SK-N-DZ (cell line): ENCODE data around the gene EFEMP1.
"Not testable (repeated sequence)": the region's sequence is repeated elsewhere in the genome, so short reads cannot be mapped to it uniquely, and the experiment has no call there.

ENCODE experiments used
- DNase-seq: peaks from one replicate; pipeline ENCODE4 v3.0.0-alpha.2; 2015; ENCODE audit warnings: low spot score

The EFEMP1 gene

DNA sequence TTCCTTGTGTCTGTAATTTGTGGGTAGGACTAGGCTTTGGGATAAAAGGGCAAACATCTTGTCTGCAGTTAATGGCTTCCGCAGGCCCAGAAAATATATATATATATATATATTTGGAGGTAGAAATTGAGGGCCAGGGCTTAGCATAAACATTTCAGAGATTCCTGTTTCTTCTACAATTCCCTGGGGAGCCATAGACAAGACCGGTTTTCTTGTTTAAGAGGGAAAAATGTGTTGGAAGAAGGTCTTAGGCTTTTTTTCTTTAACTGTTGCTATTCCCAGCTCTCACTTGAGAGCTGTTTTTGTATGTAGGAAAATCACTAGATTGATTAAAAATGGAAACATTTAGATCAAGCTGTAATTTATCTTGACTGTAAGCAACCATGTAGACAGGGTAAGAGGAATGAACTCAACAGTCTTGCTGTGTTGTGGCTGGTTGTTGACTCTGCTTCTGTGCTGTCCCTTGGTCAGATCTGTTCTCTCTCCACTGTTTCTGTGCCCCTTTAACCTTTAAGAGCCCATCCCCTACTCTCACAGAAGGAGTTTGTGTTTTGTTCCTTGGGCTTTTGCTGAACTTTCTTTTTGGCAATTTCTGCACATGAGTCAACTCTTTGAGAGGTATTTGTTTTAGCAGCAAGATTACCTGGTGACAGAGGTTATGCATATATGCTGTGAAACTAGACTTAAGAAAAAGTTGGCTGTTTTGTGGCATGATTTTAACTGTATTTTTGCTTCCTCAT, 58.3 kb downstream of the EFEMP1 start:
- DNase-seq: no peak

DNA sequence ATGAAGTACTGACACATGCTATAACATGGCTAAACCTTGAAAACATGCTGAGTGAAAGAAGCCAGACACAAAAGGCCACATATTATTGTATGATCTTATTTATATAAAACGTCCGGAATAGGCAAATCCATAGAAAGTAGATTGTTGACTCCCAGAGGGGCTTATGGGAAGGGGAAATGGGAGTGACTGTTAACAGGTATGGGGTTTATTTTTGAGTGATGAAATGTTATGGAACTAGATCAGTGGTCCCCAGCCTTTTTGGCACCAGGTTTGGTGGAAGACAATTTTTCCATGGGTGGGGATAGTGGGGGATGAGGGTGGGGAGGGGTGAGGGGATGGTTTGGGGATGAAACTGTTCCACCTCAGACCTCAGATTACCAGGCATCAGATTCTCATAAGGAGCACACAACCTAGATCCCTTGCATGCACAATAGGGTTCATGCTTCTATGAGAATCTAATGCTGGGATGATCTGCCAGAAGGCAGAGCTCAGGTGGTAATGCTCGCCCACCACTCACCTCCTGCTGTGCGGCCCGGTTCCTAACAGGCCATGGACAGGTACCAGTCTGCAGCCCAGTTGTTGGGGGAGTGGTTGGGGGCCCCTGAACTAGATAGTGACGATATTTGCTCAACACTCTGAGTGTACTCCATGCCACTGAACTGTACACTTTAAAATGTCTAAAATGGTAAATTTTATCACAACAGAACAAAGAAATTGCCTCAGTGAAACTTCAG, 59.1 kb downstream of the EFEMP1 start:
- DNase-seq: no peak

DNA sequence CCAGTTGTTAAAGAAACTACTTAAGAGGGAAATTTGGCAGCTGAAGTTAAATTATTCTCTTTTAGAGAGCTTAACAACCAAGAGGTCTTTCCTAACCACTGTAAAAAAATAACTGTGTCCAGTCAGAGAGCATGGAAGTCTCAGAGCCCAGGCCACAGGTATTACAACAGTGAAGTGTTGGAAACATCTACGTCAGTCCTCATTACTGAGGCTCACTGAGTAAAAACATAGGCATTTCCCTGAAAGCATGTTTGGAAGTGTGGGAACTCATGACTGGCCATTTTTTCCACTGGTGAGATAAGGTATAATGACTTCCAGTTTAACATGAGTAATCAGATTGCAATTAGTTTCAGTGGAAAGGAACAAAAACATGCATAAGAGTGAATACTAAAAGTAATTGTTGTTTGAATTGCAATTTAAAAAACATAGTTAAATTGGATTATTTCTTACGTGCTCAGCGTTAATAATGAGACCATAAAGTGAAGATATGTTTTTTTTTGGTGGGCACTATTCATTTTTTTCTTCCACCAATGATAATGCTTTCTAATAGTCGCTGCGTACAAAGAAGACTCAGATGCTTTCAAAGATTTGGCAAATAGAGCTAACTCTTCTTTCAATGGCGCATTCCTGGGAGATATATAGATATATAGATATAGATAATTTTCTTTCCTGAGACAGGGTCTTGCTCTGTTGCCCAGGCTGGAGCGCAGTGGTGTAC, 60.8 kb downstream of the EFEMP1 start:
- DNase-seq: no peak

DNA sequence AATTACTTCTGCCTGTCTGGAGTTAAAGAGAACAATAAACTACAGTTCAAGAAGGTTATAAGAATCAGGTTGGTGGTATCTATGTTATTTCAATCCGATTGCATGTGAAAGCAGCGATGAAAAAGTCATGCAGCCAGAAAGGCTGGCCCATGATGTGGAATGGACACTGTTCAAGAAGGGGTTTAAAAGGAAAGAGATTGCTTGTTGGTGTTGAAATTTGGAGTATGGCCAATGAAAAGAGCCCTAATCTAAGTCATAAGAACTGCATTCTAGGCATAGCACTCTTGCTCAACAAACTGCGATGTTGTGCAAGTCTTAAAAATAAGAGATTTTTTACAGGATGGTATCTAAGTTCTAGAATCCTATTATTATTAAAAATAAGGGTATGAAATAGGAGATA, 61.3 kb downstream of the EFEMP1 start:
- DNase-seq: no peak

DNA sequence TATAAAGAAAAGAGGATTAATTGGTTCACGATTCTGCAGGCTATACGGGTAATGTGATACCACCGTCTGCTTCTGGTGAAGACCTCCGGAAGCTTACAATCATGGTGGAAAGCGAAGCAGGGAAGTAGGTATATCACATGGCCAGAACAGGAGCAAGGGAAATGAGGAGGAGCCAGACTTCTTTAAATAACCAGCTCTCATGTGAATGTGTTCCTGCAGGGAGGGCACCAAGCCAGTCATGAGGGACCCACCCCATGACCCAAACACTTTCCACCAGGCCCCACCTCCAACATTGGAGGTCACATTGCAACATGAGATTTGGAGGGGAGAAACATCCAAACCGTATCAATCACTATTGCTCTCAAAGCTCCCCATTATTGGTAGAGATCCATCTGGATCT, 61.8 kb downstream of the EFEMP1 start:
- DNase-seq: no peak

DNA sequence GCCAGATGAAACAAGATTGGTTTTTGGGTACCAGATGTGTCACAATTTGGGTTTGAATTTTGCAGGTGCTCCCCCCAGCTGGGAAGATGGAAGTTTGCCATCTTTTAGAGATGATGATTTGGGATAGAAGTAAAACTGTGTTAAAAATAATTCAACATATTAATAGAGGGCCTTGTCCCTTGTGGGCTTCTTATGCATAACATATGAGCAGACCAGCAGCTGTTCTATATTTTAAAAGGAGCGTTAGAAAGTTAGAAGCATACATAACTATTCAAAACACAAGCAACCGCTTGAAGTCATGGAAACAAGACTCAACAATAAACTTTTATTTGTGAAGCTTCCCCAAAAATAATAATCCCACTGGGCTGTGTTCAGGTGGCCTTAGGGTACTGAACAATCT, 62.8 kb downstream of the EFEMP1 start:
- DNase-seq: no peak

DNA sequence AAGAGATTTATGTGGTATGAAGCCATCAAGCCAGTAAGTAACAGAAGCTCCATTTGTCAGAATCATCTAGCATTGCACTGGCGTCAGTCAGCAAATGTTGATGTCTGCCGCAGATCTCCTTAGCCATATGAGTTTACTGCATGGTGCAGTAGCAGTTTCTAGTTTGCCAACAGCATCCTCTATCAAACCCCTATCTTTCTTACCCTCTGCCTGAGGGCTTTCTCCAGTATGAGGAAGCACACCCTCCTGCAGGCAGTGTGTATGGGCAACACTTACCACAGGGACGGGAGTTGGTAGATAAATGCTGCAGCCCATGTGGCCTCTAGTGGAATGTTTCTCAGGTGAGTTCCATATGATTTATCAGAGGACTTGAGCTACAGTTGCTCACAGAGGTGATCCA, 63.7 kb downstream of the EFEMP1 start:
- no peak for DNase-seq

DNA sequence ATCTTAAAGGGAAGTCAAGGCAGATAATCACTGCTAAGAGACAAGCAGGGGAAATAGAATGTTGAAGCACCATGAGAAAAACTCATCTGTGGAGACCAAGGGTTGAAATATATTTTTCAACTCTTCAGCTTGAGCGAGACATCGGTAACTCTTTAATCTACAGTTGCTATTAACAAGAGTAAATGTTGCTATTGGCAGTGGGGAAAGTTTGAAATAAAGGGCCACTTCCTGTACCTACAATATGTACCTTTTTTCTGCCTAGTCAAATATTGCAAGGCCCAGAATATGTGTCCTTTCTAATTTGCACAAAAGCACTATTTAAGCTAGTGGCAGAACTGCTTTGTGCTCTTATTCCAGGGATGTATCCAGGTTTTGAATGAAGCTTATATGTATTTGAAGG, 65.8 kb downstream of the EFEMP1 start:
- DNase-seq: no peak

DNA sequence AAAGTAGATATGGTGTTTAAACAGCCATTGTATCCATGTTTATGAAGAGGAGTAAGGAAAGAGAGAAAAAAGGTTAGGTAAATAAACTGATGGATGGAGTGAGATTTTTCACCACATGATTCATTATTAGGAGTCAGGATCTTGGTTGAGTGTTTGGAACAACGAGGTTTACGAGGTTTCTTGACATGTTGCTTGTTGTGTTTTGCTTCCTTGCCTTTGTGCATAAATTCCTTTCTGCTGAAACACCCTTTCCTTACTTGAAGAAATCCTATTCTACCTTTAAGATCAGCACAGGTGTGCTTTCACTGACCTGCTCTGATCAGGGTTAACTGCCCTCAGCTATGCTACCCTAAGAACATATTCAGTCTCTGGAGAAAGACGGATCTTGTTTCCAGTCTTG, 66.6 kb downstream of the EFEMP1 start:
- DNase-seq: no peak

DNA sequence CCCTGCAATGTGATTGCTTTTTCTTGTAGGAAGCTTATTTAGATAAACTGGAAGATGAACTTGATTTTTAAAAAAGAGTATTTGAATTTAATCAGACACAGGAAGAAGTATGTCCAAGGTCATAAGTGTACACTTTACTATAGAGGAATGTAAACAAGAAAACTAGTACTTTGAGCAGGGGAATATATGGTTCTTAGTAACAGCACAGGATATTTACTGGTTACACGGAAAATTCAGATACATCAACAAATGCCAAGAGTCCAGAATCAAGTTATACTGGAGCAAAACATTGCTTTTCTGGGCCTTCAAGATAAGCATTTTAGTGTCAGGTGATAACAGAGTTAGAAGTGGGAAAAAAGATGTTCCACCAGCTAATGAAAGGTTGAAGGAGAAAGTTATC, 75.5 kb downstream of the EFEMP1 start:
- no peak for DNase-seq

DNA sequence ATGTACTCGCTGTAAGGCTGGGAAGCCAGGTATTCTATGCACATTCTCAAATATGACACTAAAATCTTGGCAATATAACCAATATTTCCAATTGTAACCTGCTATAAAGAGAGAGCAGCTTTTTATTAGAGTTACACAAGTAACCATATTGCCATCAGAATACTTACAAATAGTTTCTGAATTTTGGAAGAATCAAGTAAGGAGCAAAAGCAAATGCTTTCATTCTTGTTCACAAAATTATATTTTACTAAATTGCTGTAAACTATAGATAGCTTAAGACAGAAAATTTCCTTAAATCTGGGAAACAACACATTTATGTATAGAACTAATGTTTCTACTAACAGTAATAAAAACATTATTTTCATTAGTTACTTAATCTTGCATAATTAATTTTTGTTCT, 77.2 kb downstream of the EFEMP1 start:
- no peak for DNase-seq

DNA sequence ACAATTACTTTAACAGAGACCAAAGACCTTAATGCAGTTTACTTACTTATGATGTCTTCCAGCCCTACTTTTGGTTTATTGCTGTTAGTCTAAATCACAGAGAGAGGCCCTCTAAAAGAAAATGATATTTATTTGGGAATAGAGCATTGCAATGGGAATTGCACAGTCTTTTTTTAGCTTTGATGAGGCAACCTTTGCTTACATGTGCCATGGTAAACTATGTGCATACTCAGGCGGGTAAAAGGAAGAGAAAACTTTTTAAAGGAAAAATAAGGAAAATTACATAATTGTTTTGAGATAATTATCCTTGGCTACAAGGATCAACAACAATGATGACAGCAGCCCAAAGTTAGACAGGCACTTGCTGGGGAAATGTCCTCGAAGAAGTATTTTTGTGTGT, 78.6 kb downstream of the EFEMP1 start:
- no peak for DNase-seq

DNA sequence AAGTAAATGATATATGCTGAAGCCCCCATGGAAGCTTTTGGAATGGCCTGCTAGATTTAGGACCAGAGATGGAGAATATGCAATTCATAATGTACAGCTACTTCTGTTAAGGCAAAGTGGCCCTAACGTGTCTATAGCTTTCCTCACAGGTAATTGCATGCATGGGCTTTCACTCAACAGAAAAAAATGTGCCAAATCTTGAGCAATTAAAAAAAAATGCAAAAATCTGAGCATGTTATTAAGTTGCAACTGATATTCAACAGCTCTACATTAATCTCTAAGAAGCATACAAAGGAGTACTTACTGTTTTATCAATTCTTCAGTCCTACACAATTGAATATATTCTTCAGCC, 79.6 kb downstream of the EFEMP1 start:
- DNase-seq: no peak

DNA sequence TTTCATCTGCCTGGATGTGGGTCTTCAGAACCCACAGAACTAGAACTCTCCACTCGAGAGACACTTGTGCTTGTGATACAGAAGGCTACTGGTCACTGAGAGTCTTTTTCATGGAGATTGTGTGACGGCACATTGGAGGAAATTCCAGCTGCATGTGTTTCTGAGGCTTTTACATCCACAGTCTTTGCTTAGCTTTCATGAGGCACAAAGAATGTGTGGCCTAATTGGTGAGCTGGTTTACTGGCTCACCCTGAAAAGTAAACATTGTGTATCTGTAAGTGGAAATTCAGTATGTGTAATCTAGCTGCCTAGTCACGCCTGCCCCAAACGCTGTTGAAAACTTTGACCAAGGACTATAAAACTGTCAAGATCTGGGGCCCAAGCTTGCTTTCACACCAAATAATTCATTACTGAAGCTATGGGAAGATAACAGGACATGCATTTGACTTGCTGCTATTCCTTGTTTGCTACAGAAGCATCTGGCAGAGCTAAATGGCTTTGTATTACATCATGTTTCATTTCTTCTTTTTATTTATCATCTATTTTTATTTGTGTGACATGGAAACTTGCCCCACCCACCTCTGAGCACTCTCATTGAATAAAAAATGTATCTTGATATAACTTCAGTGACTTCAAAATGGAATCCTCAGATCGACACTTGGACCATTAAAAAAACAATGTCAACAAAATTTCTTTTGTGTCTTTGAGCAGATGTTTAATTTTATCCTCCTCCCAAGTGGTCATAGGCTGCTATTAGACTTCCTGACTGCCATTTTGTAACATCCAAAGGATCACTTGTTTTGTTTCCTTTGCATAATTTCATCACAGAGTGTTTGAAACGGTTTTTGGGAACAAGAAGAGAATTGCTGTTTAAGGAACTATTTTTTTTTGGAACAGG, 80.2 kb downstream of the EFEMP1 start:
- DNase-seq: no peak

DNA sequence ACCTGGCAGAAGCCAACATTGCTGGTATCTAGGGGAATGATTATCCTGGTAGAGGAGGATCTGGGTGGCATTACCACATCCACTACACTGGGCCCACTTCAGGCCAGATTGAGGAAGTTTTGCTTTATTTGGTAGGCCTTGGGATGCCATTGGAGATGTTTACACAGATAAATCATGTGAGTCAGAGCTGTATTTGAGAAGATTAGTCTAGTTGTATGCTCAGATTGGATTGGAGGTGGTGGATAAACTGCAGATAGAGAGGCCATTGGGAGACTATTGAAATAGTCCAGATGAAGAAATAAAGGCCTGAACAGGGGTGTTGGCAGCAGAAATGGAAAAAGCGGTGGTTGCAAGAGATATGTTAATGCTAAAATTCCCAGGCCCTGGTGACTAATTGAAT, 81.5 kb downstream of the EFEMP1 start:
- no peak for DNase-seq

DNA sequence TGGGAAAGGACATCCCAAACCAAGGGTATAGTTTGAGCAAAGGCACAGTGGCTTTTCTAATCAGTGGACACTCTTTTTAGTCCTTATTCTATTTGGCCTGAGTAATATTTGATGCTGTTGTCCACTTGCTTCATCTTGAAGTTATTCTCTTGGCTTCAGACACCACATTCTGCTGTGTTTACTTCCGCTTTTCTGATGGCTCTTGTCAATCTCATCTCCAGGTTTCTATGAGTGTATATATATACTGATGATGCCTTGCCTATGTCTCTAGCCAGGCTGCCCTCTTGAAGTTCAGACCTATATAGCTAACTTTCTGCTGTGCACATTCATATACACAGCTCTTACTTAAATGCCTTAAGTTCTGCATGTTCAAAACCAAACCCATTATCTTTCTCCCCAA, 83.1 kb downstream of the EFEMP1 start:
- DNase-seq: no peak

DNA sequence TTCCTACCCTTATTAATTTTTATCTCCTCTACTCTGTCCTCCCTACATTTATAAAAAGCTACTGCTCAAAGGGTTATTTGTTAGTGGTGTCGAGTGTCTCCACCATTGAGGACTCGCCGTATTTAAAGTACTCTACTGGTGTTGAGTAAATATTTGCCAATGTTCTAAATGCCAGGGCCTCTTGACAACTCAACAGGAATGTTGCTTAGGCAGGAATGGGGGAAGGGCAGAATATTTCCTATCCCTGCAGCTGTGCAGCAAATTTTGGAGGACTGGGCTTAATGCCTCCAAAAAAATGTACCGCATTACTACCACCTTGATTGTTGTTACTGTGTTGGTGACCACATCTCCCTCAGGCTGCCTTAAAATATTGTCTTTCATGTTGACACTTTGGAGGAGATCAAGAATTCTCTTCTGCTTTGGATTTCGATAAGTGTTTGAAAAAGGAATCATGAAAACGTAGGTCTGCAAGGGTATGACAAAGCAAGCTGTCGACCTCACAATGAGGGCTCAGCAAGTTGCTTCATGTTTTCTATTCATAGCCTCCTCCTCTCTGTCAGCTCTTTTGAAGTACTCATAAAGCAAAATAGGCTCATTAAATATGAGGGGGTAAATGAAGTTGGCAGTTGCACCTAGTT, 84.3 kb downstream of the EFEMP1 start:
- DNase-seq: no peak

DNA sequence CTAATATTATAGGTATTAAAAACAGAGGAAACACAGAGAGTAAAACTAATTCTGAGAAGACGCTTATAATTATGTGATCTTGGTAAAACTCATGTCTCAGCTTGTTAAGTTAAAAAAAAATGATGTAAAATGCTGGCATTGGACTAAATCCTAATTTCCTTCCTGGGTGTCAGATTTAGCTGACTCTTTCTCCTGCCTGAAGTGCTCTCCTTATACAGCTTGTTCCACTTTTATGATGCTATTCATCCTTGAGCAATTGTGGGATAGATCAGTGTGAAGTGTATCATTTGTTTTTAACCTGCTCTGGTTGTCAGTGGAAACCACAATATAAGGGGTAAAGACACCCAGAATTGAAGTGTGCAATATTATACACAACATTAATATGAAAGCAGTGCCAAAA, 84.9 kb downstream of the EFEMP1 start:
- DNase-seq: no peak

DNA sequence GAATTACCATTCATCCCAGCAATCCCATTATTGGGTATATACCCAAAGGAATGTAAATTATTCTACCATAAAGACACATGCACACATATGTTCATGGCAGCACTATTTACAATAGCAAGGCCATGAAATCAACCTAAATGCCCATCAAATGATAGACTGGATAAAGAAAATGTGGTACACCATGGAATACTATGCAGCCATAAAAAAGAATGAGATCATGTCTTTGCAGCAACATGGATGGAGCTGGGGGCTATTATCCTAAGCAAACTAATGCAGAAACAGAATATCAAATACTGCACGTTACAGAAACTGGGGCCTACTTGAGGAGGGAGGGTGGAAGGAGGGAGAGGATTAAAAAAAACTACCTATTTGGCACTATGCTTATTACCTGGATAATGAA, 85.5 kb downstream of the EFEMP1 start:
- DNase-seq: not testable (repeated sequence)

DNA sequence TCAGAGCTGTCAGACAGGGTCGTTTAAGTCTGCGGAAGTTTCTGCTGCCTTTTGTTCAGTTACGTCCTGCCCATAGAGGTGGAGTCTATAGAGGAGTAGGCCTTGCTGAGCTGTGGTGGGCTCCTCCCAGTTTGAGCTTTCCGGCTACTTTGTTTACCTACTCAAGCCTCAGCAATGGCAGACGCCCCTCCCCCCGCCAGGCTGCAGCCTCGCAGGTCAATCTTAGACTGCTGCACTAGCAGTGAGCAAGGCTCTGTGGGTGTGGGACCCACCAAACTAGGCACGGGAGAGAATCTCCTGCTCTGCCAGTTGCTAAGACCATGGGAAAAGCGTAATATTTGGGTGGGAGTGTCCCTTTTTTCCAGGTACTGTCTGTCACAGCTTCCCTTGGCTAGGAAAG, 86.5 kb downstream of the EFEMP1 start:
- DNase-seq: no peak

DNA sequence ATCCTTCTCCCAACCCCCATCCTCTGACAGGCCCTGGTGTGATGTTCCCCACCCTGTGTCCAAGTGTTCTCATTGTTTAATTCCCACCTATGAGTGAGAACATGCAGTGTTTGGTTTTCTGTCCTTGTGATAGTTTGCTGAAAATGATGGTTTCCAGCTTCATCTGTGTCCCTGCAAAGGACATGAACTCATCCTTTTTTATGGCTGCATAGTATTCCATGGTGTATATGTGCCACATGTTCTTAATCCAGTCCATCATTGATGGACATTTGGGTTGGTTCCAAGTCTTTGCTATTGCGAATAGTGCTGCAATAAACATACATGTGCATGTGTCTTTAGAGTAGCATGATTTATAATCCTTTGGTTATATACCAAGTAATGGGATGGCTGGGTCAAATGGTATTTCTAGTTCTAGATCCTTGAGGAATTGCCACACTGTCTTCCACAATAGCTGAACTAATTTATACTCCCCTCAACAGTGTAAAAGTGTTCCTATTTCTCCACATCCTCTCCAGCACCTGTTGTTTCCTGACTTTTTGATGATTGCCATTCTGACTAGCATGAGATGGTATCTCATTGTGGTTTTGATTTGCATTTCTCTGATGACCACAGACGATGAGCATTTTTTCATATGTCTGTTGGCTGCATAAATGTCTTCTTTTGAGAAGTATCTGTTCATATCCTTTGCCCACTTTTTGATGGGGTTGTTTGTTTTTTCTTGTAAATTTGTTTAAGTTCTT, 91.7 kb downstream of the EFEMP1 start:
- not testable (repeated sequence) for DNase-seq
